HFF-Myc (cell line): Measurements from ENCODE around the gene PI4KA.
A peak's percentile ranks its signal among the peaks of the same experiment; 100 is the strongest.

Experiments used
- DNase-seq: peaks from one replicate; pipeline ENCODE4 v3.0.0-alpha.2; 2011; ENCODE audit warnings: low read depth; ENCODE audit errors: extremely low read depth
- H3K4me3 ChIP-seq: replicated peaks from 2 replicates; pipeline ENCODE4 v1.5.1; 2011; ENCODE audit warnings: low read depth, mild to moderate bottlenecking, control low read depth, low read length
- TF ChIP-seq, protein P1 (sequence below): IDR thresholded peaks from 2 replicates; pipeline ENCODE4 v1.5.1; 2012; ENCODE audit warnings: mild to moderate bottlenecking, low read depth, low read length, control low read depth; ENCODE audit errors: missing control alignments

PI4KA gene

DNA sequence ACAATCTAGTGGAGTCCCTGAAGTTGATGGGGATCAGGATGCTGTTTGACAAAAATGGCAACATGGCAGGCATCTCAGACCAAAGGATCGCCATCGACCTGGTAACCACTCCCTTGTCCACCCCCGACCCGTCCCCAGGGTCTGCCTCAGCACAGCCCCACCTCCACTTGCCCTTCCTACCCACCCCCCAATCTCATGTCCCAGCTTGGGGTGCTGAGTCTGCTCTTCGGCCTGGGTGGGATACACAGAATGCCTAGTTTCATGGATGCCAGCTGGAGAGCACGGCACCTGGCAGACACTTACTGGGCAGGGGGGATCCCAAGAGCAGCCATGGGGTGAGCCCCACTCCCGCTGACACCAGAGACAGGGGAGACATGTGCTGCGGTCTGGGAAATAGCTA, 72.6 kb downstream of the PI4KA start:
- no peak overlapping the region for H3K4me3 ChIP-seq
- DNase-seq: no peak
- TF ChIP-seq, protein P1, sequence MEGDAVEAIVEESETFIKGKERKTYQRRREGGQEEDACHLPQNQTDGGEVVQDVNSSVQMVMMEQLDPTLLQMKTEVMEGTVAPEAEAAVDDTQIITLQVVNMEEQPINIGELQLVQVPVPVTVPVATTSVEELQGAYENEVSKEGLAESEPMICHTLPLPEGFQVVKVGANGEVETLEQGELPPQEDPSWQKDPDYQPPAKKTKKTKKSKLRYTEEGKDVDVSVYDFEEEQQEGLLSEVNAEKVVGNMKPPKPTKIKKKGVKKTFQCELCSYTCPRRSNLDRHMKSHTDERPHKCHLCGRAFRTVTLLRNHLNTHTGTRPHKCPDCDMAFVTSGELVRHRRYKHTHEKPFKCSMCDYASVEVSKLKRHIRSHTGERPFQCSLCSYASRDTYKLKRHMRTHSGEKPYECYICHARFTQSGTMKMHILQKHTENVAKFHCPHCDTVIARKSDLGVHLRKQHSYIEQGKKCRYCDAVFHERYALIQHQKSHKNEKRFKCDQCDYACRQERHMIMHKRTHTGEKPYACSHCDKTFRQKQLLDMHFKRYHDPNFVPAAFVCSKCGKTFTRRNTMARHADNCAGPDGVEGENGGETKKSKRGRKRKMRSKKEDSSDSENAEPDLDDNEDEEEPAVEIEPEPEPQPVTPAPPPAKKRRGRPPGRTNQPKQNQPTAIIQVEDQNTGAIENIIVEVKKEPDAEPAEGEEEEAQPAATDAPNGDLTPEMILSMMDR: no peak

DNA sequence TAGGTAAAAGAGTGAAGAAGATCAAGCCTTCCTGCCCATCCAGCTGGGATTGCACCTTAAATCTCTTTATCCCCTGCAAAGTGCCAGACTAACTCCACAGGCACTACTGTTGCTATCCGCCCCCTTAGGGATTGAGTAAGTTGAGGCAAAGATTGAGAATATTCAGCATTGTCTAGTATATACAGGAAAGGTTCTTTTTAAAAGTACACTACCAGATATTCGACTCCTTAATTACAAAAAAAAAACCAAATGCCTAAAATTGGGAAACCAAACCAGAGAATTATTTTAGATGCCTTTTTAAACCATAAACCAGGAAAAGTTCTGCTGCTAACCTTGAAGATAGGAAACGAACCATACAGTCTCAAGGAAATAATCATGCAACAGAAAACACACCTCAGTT, 73.2 kb downstream of the PI4KA start:
- no peak for DNase-seq
- H3K4me3 ChIP-seq: no peak overlapping the region
- TF ChIP-seq, protein P1: no peak

DNA sequence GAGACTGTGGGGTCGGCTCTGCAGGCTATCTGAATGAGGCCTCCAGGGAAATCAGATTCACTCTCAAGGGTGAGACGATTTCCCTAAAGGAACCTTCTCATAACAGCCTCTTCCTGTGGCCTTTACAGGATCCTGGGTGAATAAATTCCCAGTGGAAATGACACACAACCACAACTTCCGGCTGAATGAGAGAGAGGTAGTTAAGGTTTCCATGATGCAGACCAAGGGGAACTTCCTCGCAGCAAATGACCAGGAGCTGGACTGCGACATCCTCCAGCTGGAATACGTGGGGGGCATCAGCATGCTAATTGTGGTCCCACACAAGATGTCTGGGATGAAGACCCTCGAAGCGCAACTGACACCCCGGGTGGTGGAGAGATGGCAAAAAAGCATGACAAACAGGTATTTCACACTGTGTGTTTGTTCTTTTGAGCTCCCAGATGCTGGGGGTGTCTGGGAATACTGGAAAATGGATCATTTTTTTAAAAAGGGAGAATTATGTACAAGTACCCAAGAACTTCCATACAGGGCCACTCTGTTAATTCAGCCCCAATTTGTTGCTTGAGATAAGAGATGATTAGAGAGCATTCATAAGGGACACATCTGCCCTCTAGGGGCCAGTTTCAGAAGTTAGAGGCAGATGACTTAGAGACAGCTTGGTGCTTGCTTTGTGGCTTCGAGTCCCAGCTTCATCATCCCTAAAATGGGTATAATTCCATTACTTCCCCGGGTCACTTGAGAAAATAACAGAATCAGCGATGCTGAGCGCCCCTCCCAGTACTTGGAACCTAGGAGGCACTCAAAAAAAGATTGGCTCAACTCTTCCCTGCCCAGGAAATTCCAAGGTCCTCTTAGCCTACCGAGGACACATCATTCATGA, 74.5 kb downstream of the PI4KA start:
- peak; percentile 29 for DNase-seq
- no peak overlapping the region for H3K4me3 ChIP-seq
- TF ChIP-seq, protein P1: peak; percentile 83

DNA sequence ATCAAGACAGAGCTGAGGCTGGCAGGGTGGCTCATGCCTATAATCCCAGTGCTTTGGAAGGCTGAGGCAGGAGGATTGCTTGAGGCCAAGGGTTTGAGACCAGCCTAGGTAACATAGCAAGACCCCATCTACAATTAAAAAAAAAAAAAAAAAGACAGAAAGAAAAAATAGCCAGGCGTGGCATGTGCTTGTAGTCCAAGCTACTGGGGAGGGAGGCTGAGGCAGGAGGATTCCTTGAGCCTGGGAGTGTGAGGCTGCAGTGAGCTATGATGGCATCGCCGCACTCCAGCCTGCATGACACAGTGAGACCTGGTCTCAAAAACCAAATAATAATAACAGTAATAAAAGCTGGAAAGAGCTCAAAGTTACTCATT, 75.3 kb downstream of the PI4KA start:
- no peak overlapping the region for H3K4me3 ChIP-seq
- TF ChIP-seq, protein P1: no peak
- DNase-seq: no peak

DNA sequence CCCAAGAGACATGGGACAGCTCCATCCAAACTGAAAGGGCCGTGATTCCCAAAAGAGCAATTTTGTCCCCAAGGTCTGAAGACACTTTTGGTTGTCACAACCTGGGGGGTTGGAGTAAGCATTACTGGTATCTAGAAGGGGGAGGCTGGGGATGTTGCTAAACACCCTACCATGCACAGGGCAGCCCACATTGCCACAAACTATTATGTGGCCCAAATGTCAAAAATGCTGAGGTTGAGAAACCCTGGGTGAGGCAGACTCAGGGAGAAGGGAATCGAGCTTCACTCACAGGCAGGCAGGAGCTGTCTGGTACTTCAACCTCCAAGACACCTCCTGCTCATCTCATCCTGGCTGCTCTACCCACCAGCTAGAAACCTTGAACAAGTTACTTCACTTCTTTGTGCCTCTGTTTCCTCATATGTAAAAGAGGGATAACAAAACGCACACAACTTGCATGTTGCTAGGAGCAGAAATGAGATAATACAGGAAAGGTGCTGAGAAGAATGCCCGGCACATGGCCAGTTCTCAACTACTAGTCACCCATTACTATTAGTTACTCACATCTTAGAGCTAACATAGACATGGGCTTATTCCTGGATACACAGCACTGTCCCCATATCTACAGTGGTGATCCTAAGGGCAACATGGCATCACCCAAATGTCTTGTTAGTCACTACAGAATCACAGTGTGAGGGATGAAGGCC, 75.9 kb downstream of the PI4KA start:
- TF ChIP-seq, protein P1: no peak

DNA sequence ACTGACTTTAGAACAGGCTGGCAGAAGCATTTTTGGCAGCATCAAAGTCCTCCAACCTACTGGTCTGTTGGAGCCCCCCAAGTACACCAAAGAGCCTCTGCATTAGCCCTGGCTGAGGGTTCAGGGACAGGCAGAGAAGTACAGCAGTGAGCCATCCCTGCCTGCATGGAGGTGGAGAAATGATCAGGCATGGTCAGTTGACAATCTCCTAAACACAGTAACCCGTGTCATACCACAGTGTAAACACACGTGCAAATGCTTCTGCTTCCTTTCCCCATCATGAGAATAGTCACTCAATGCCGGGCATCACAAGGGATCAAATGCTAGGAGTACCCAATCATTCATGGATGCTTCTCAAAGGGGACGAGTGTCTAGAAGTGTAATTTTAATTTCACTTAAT, 76.5 kb downstream of the PI4KA start:
- TF ChIP-seq, protein P1: no peak
- DNase-seq: no peak
- no peak overlapping the region for H3K4me3 ChIP-seq

More for the DNA sequence above, 75.9 kb downstream of the PI4KA start:
- H3K4me3 ChIP-seq: no peak overlapping the region
- DNase-seq: no peak
